IPS DF 6.9 (cell line): ENCODE results near the gene EFEMP2.

ENCODE experiments used
- DNase-seq: peaks from one replicate; pipeline ENCODE4 v3.0.0-alpha.2; 2013; ENCODE audit warnings: low read depth, low spot score
- H3K27ac ChIP-seq: one replicate; pipeline ENCODE4 v1.5.1; 2013; ENCODE audit warnings: low read length, control low read depth
- H3K27me3 ChIP-seq: 2 replicates; pipeline ENCODE4 v1.6.1; 2013; ENCODE audit warnings: mild to moderate bottlenecking, low read length; ENCODE audit not compliant: control insufficient read depth, insufficient read depth
- H3K36me3 ChIP-seq: 2 replicates; pipeline ENCODE4 v1.6.1; 2013; ENCODE audit warnings: low read length; ENCODE audit not compliant: control insufficient read depth, insufficient read depth
- H3K4me1 ChIP-seq: 2 replicates; pipeline ENCODE4 v1.6.1; 2013; ENCODE audit warnings: low read length; ENCODE audit not compliant: control insufficient read depth, insufficient read depth
- H3K4me3 ChIP-seq: 2 replicates; pipeline ENCODE4 v1.5.1; 2013; ENCODE audit warnings: mild to moderate bottlenecking, low read length
- H3K9me3 ChIP-seq: 2 replicates; pipeline ENCODE4 v1.6.1; 2013; ENCODE audit warnings: low read length, inconsistent platforms; ENCODE audit not compliant: control insufficient read depth, insufficient read depth
- WGBS: extraction: QIAGEN DNeasy Blood & Tissue Kit; methylation state at CpG from one replicate; pipeline ENCODE4 v1.1.7; 2013; ENCODE audit warnings: mixed read lengths, missing lambda C conversion rate; ENCODE audit not compliant: insufficient read length, insufficient coverage; 5-methylcytosine and 5-hydroxymethylcytosine counted together

EFEMP2 gene

DNA sequence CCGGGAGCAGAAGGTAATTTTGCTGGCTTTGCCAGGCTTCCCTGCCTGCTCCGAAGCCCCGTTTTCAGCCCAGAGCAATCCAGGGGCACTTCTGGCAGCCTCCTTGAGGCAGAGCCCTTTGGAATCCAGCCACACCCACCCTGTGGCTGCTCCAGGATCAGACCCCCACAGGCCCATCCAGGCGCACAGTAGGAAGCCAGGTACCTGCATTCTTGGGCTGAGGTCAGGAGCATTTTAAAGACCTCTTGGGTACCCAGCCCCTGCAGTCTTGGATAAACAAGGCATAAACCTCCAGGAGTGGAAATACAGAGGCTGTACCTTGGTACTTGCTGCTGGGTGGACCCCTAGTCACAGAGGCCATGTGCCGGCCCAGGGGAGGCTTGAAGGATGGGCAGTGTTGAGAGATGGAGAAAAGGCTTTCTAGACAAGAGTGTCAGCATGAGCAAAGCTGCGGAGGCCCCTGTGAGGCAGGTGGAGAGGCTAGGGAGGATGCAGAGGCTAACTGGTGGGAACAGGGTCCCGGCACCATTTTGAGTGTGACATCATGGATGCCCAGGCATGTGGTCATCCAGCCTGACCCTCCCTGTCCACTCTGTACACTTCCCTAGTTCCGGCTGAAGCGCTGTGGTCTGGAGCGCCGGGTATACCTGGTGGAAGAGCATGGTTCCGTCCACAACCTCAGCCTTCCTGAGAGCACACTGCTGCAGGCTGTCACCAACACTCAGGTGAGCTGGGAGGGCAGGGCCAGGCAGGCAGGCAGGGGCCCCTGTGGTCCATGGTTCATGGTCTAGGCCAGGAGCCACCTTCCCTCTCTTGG lies 8.5 kb downstream of the EFEMP2 start:
- Histone ChIP-seq H3K27me3 (no peaks in the 10 kb centered on the region), H3K36me3 (peaks cover 19% of the 10 kb centered on the region), H3K4me3 (no peak overlapping the region), H3K27ac (no peak overlapping the region), H3K4me1 (no peaks in the 10 kb centered on the region), H3K9me3 (no peaks in the 10 kb centered on the region)
- DNase-seq, result no peak
- no CpG with 5 or more reads among the region's 12 CpGs for WGBS

DNA sequence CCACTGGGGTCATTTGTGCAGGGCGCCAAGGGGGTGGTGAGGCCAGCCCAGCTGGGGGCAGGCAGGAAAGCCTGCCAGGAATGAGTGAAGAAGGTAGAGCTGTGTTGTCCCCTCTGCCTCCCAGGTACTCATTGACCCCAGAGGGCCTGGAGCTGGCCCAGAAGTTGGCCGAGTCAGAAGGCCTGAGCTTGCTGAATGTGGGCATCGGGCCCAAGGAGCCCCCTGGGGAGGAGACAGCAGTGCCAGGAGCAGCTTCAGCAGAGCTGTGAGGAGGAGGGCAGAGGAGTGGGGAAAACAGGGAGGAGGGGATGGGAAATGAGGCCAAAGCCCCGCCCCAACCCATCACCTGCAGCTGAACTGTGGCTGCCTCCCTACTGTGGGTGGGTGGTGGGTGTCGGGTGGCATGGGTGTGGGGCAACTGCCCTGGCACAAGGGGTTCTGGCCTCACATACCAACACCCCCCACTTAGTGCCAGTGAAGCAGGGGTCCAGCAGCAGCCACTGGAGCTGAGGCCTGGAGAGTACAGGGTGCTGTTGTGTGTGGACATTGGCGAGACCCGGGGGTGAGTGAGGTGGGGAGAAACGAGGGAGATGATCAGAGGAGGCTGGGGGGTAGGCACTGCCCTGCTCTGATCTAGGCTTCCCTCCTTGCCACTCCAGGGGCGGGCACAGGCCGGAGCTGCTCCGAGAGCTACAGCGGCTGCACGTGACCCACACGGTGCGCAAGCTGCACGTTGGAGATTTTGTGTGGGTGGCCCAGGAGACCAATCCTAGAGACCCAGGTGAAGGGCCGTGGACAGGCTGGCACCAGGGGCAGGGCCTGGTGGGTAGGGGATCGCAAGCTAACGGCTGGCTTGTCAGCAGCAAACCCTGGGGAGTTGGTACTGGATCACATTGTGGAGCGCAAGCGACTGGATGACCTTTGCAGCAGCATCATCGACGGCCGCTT lies 9.4 kb downstream of the EFEMP2 start:
- DNase-seq, result no peak
- H3K27ac ChIP-seq, result no peak overlapping the region
- H3K4me1 ChIP-seq, result no peaks in the 10 kb centered on the region; the same call in 1 of the 2 replicates
- no peak overlapping the region for H3K4me3 ChIP-seq
- no peaks in the 10 kb centered on the region for H3K27me3 ChIP-seq
- H3K36me3 ChIP-seq, result peaks cover 19% of the 10 kb centered on the region
- H3K9me3 ChIP-seq, result no peaks in the 10 kb centered on the region
- no CpG with 5 or more reads among the region's 24 CpGs for whole genome bisulfite sequencing

DNA sequence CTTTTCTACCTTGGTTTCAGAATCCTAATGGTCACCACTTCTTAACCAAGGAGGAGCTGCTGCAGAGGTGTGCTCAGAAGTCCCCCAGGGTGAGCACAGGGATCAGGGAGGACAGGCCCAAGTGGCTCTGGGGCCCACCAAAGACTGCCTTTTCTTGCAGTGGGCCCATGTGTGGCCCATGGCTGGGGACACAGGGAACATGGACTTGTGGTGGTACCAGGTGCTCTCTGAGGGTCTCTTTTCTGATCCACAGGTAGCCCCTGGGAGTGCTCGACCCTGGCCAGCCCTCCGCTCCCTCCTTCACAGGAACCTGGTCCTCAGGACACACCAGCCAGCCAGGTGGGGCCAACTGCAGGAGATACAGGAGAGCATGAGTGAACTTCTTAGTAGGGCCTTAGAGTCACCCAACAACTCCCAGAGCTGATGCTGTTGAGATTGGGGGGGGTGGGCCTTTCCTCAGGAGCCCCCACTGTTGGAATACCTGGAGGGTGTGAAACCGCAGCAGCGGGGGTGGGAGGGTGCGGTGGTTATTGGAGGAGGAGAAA lies 10.3 kb downstream of the EFEMP2 start:
- Histone ChIP-seq H3K4me1 (no peaks in the 10 kb centered on the region; the same call in 1 of the 2 replicates), H3K36me3 (peaks cover 19% of the 10 kb centered on the region), H3K4me3 (no peak overlapping the region), H3K9me3 (no peaks in the 10 kb centered on the region), H3K27me3 (no peaks in the 10 kb centered on the region), H3K27ac (no peak overlapping the region)
- no peak for DNase-seq
- no CpG with 5 or more reads among the region's 5 CpGs for WGBS

DNA sequence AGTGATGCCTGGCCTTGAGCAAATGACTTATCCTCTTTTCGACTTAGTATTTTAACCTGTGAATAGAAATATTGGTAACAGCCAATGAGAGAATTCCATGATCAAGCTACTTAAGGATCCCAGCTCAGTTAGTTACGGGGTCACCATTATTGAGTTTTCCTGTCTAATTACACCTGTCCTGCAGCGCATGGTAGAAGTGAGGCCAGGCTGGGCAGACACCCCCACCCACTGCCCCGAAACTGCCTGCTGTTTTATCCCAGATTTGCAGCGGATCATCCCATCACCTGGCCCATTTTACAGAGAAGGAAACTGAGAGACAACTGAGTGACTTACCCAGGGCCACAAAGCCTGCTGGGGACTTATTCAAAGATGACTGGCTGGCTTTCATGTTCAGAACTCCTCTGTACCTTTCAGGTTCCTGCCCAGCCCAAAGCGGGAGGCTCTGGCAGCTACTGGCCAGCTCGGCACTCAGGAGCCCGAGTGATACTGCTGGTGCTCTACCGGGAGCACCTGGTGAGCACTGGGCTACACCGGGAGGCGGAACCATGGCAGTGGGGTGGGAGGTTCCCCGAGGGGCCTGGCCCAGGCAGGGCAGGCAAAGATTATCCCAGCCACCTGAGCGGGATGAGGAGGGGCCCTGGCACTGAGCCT lies 10.9 kb downstream of the EFEMP2 start:
- no peak overlapping the region for H3K27ac ChIP-seq
- no peaks in the 10 kb centered on the region; the same call in 1 of the 2 replicates for H3K4me1 ChIP-seq
- H3K27me3 ChIP-seq, result no peaks in the 10 kb centered on the region
- peaks cover 19% of the 10 kb centered on the region for H3K36me3 ChIP-seq
- no peak for DNase-seq
- H3K9me3 ChIP-seq, result no peaks in the 10 kb centered on the region
- no CpG with 5 or more reads among the region's 13 CpGs for WGBS
- H3K4me3 ChIP-seq, result peak overlapping the region; percentile 90; the same call in 1 of the 2 replicates

DNA sequence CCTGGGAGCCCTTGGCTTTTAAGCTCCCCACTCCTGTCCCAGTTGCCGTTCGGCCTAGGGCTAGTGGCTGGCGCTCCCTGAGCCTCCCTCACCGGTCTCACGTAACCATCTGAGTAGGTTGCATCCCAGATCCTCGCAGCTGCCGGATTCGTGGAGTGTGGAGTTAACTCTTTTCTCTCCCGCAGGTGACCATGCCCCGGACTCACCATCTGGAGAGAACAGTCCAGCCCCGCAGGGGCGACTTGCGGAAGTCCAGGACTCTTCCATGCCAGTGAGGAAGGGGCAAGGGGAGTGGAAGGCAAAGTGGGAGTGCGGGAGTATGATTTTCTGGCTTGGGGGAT lies 11.5 kb downstream of the EFEMP2 start:
- H3K9me3 ChIP-seq, result no peaks in the 10 kb centered on the region
- no peak for DNase-seq
- H3K4me1 ChIP-seq, result no peaks in the 10 kb centered on the region; the same call in 1 of the 2 replicates
- WGBS, result no CpG with 5 or more reads among the region's 14 CpGs
- no peak overlapping the region for H3K27ac ChIP-seq
- H3K27me3 ChIP-seq, result no peaks in the 10 kb centered on the region
- H3K4me3 ChIP-seq, result peak overlapping the region; percentile 90
- H3K36me3 ChIP-seq, result peaks cover 19% of the 10 kb centered on the region

DNA sequence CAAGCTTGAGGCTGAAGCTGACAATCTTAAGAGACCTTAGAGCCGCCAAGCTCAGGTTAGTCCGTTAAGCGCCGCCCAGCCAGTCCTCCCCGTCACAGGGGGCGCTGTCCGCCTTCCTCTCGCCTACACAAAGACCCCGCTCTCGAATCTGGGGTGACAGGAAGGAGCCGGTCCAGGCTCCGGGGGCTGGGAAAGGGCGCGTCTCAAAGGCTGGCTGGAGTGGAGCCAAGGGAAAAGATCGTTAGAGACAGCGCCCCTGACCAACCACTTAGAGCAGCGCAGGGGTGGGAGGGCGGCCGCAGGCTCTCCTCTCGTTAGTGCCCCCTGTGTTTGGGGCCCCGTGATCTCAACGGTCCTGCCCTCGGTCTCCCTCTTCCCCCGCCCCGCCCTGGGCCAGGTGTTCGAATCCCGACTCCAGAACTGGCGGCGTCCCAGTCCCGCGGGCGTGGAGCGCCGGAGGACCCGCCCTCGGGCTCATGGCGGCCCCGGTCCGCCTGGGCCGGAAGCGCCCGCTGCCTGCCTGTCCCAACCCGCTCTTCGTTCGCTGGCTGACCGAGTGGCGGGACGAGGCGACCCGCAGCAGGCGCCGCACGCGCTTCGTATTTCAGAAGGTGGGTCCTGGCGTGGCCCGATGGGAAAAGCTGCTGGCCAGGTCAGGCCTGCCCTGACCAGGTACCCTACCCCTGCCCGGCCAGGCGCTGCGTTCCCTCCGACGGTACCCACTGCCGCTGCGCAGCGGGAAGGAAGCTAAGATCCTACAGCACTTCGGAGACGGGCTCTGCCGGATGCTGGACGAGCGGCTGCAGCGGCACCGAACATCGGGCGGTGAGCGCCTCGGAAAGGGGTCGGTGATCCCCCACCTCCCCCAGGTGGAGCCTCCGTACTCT lies 12.1 kb downstream of the EFEMP2 start, which contains the start of gene MUS81:
Gene MUS81, plus strand, starts transcription at position 156 of the 887 bp plus-strand sequence. Its CDS starts 321 bp downstream, at position 477.
- Histone ChIP-seq H3K27me3 (no peaks in the 10 kb centered on the region), H3K9me3 (no peaks in the 10 kb centered on the region), H3K4me1 (no peaks in the 10 kb centered on the region; the same call in 1 of the 2 replicates), H3K27ac (no peak within 1 kb of the TSS), H3K36me3 (peaks cover 20% of the 10 kb centered on the region), H3K4me3 (peak within 1 kb of the TSS; percentile 90)
- DNase-seq, result peak; percentile 96
- no CpG with 5 or more reads among the region's 78 CpGs for WGBS

DNA sequence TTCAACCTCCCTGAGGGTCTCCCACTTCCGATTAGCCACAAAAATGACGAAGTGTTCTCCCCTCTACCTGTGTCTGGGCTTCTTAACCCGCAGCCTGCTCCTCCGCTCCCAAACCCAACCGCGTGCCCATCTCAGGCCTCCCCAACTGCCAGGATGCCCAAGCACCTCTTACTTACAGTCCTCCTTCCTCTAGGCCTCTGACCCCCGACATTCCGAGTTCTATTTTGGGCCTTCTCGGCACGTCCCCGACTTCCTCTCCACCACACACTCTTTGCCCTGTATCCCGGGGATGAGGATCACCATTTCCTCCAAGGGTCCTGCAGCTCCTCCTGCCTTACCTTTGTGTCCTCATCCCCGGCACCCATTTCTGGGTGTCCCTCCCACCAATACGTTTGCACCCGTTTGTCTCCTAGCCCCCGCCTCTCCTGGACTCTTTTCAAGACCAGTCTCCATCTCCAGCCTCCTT lies 12.8 kb downstream of the EFEMP2 start:
- DNase-seq, result no peak
- H3K27me3 ChIP-seq, result no peaks in the 10 kb centered on the region
- H3K4me1 ChIP-seq, result no peaks in the 10 kb centered on the region; the same call in 1 of the 2 replicates
- H3K36me3 ChIP-seq, result peaks cover 20% of the 10 kb centered on the region
- whole genome bisulfite sequencing, result no CpG with 5 or more reads among the region's 16 CpGs
- no peak overlapping the region for H3K27ac ChIP-seq
- H3K9me3 ChIP-seq, result no peaks in the 10 kb centered on the region
- H3K4me3 ChIP-seq, result peak overlapping the region; percentile 90; the same call in 1 of the 2 replicates

DNA sequence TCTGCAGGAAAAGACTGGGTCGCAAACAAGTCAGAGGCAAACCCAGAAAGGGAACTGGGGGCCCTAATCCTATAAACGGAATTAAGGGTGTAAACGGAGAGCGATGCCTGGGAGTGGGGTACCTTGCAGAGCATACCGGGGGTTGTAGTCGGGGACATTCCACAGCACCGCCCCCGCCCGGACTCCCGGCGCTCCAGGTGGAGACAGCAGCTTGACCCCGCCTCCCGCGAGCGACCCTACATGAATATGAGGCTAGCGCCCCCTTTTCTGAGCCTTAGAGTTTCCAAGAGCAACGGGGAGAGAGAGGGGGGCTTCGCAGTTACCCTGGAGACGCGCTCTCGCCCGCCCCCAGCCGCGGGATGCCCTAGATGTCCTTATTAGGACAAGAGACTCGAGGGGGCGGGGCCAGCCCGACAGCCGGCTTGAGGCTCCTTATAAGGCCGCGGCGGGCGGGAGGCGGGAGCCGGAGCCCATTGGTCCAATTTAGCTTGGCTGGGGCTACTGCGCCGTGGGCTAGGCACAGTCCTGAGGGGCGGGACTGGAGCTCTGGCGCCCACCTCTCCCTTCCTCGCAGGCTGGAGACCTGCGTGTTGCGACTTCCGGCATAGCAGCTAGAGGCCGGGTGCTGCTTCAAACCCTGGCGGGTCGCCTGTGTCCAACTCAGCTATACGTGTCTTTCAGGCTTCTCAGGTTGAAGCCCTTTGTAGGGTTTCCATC lies 13.3 kb downstream of the EFEMP2 start:
- Histone ChIP-seq H3K27me3 (no peaks in the 10 kb centered on the region), H3K27ac (no peak overlapping the region), H3K36me3 (peaks cover 21% of the 10 kb centered on the region), H3K9me3 (no peaks in the 10 kb centered on the region), H3K4me3 (peak overlapping the region; percentile 90; the same call in 1 of the 2 replicates), H3K4me1 (no peaks in the 10 kb centered on the region; the same call in 1 of the 2 replicates)
- peak; percentile 100 for DNase-seq
- WGBS, result no CpG with 5 or more reads among the region's 46 CpGs

DNA sequence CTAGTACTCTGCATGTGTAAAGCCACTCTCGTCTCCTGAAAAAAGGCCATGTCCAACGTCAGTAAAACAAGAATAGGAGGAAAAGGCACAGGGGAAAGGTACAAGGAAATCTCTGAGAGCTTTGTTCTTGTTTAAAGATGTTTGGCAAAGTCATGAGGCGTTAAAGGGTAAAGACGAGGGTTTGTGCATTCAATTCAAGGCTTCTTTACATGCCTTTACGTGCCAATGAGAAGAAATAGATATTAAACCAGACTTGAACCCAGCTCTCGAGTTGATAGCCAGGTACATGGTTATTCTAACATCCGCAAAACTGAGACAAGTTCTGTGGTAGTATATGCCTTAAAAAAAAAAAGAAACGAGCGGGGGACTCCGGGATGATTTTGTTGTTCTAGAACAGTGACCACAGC lies 13.9 kb downstream of the EFEMP2 start:
- no peaks in the 10 kb centered on the region for H3K9me3 ChIP-seq
- H3K27ac ChIP-seq, result no peak overlapping the region
- no peaks in the 10 kb centered on the region; the same call in 1 of the 2 replicates for H3K4me1 ChIP-seq
- peaks cover 24% of the 10 kb centered on the region for H3K36me3 ChIP-seq
- no peak for DNase-seq
- no peaks in the 10 kb centered on the region for H3K27me3 ChIP-seq
- H3K4me3 ChIP-seq, result peak overlapping the region; percentile 34; the same call in 1 of the 2 replicates
- no CpG with 5 or more reads among the region's 10 CpGs for WGBS
